Neuronal stem cell (in vitro differentiated cells): ENCODE measurements around the gene COMMD1.

Experiments used
- DNase-seq: peaks from one replicate; pipeline ENCODE4 v3.0.0-alpha.2; 2013; ENCODE audit warnings: low spot score
- H2AFZ ChIP-seq: one replicate; pipeline ENCODE4 v1.6.1; 2013; ENCODE audit warnings: mild to moderate bottlenecking, low read length, inconsistent platforms
- H2AK5ac ChIP-seq: 2 replicates; pipeline ENCODE4 v1.6.1; 2013; ENCODE audit warnings: low read depth, mild to moderate bottlenecking, inconsistent platforms, low read length, moderate library complexity, mixed read lengths
- H2BK120ac ChIP-seq: 2 replicates; pipeline ENCODE4 v1.6.1; 2013; ENCODE audit warnings: low read depth, mild to moderate bottlenecking, inconsistent platforms, low read length, moderate library complexity, mixed read lengths
- H2BK12ac ChIP-seq: one replicate; pipeline ENCODE4 v1.6.1; 2013; ENCODE audit warnings: low read length, inconsistent platforms
- H2BK15ac ChIP-seq: 2 replicates; pipeline ENCODE4 v1.6.1; 2013; ENCODE audit warnings: mild to moderate bottlenecking, low read length, inconsistent platforms, mixed read lengths
- H2BK5ac ChIP-seq: one replicate; pipeline ENCODE4 v1.6.1; 2013; ENCODE audit warnings: inconsistent platforms, mild to moderate bottlenecking, low read length, moderate library complexity
- H3K14ac ChIP-seq: one replicate; pipeline ENCODE4 v1.6.1; 2013; ENCODE audit warnings: low read length, inconsistent platforms
- H3K18ac ChIP-seq: 2 replicates; pipeline ENCODE4 v1.6.1; 2013; ENCODE audit warnings: low read length, inconsistent platforms
- H3K23ac ChIP-seq: 2 replicates; pipeline ENCODE4 v1.6.1; 2013; ENCODE audit warnings: low read depth, mild to moderate bottlenecking, mixed read lengths, low read length, inconsistent platforms; ENCODE audit not compliant: poor library complexity
- H3K27ac ChIP-seq: replicated peaks from 3 replicates; pipeline ENCODE4 v1.5.1; 2013; ENCODE audit warnings: low read length, inconsistent platforms
- H3K27me3 ChIP-seq, 3 experiments: 2 replicates each; pipeline ENCODE4 v1.6.1; 2013; ENCODE audit warnings: low read length in 3 of 3, mild to moderate bottlenecking in 2 of 3, inconsistent platforms in 1 of 3, low read depth in 1 of 3, mixed read lengths in 1 of 3, moderate library complexity in 1 of 3; ENCODE audit not compliant: control insufficient read depth in 3 of 3, insufficient read depth in 3 of 3
- H3K36me3 ChIP-seq, 2 donors: replicated peaks in 1 of 2; 2 replicates each; pipeline ENCODE4 v1.6.1; 2013; ENCODE audit warnings: low read length in 2 of 2; ENCODE audit not compliant: control insufficient read depth in 2 of 2, insufficient read depth in 2 of 2
- H3K4ac ChIP-seq: 2 replicates; pipeline ENCODE4 v1.6.1; 2013; ENCODE audit warnings: inconsistent platforms, mild to moderate bottlenecking, low read length, moderate library complexity
- H3K4me1 ChIP-seq, 2 donors: 1 replicate in 1 of 2; 2 replicates in 1 of 2; pipeline ENCODE4 v1.6.1; 2013; ENCODE audit warnings: low read length in 2 of 2, low read depth in 1 of 2; ENCODE audit not compliant: control insufficient read depth in 2 of 2, insufficient read depth in 1 of 2
- H3K4me2 ChIP-seq: one replicate; pipeline ENCODE4 v1.6.1; 2013; ENCODE audit warnings: mild to moderate bottlenecking, low read length, inconsistent platforms; ENCODE audit not compliant: insufficient read depth, poor library complexity, severe bottlenecking
- H3K4me3 ChIP-seq, 2 donors: 2 replicates each; pipeline ENCODE4 v1.5.1; 2013; ENCODE audit warnings: low read length in 2 of 2, mild to moderate bottlenecking in 2 of 2, inconsistent platforms in 1 of 2, moderate library complexity in 1 of 2
- H3K79me1 ChIP-seq: one replicate; pipeline ENCODE4 v1.6.1; 2013; ENCODE audit warnings: low read depth, mild to moderate bottlenecking, inconsistent platforms, low read length, moderate library complexity
- H3K9ac ChIP-seq: one replicate; pipeline ENCODE4 v1.6.1; 2013; ENCODE audit warnings: mild to moderate bottlenecking, low read depth, low read length, inconsistent platforms; ENCODE audit not compliant: poor library complexity
- H3K9me3 ChIP-seq, 2 donors: replicated peaks in 1 of 2; 2 replicates each; pipeline versions ENCODE3 to v1.6.1; 2013; ENCODE audit warnings: low read length in 2 of 2, mild to moderate bottlenecking in 2 of 2, inconsistent platforms in 1 of 2, low read depth in 1 of 2, mixed read lengths in 1 of 2, moderate library complexity in 1 of 2; ENCODE audit not compliant: control insufficient read depth in 2 of 2, insufficient read depth in 1 of 2
- H4K8ac ChIP-seq: one replicate; pipeline ENCODE4 v1.6.1; 2013; ENCODE audit warnings: low read depth, mild to moderate bottlenecking, inconsistent platforms, low read length, moderate library complexity
- H4K91ac ChIP-seq: one replicate; pipeline ENCODE4 v1.6.1; 2013; ENCODE audit warnings: low read length, low read depth, mild to moderate bottlenecking, inconsistent platforms; ENCODE audit not compliant: poor library complexity
- WGBS, 2 donors: extraction: QIAGEN DNeasy Blood & Tissue Kit; methylation state at CpG; one replicate each; pipeline ENCODE4 v1.1.7; 2013; ENCODE audit warnings: missing lambda C conversion rate in 2 of 2, mixed read lengths in 1 of 2; ENCODE audit not compliant: insufficient read length in 2 of 2, insufficient replicate concordance in 1 of 2; ENCODE audit errors: extremely low coverage in 2 of 2; 5-methylcytosine and 5-hydroxymethylcytosine counted together

The COMMD1 gene

GRCh38 chr2:62147610-62148301 is 242.3 kb downstream of the COMMD1 start:
- Histone ChIP-seq H3K4me1 (peaks cover 0 to 2% of the 10 kb centered on the region in 2 donors), H2BK5ac (no peak overlapping the region), H2BK15ac (no peak overlapping the region), H3K36me3 (no peaks in the 10 kb centered on the region), H3K4ac (no peak overlapping the region), H2AFZ (no peak overlapping the region), H3K9ac (no peak overlapping the region), H4K91ac (no peak overlapping the region), H3K4me3 (no peak overlapping the region), H3K18ac (no peak overlapping the region), H3K27ac (no peak overlapping the region), H2AK5ac (no peak overlapping the region), H3K14ac (no peak overlapping the region), H2BK120ac (no peak overlapping the region), H3K79me1 (no peaks in the 10 kb centered on the region), H3K4me2 (no peak overlapping the region), H2BK12ac (no peak overlapping the region), H4K8ac (no peak overlapping the region), H3K23ac (no peak overlapping the region), H3K27me3 (no peaks in the 10 kb centered on the region), H3K9me3 (no peaks in the 10 kb centered on the region)
- no peak for DNase-seq
- no CpG with 5 or more reads among the region's 4 CpGs for WGBS, 2 donors

DNA sequence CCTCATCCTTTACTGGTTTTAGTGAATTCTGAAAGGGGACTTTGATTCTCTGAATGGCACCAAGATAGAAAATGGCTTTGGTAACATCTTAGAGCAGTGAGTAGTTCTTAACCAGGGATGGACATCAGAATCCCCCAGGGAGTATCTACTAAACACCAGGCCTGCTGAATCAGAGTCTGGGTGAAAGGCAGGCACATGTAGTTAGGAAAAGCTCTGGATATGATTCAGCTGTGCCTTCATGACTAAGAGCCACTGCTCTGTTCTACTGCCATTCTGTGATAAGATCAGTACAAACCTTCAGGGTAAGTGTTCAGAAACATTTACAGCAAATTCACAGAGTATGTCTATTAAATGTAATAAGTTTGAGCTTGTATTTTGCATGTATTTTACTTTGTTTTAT is 244.2 kb downstream of the COMMD1 start:
- no peak overlapping the region for H3K9ac ChIP-seq
- DNase-seq: no peak

GRCh38 chr2:62150597-62151305 is 245.3 kb downstream of the COMMD1 start:
- no CpG with 5 or more reads among the region's 6 CpGs for WGBS, 2 donors
- no peaks in the 10 kb centered on the region for H3K9me3 ChIP-seq
- no peak overlapping the region for H4K8ac ChIP-seq
- no peak overlapping the region for H2AFZ ChIP-seq
- no peaks in the 10 kb centered on the region for H3K36me3 ChIP-seq
- H3K4me2 ChIP-seq: no peak overlapping the region
- no peak overlapping the region for H3K18ac ChIP-seq
- H4K91ac ChIP-seq: no peak overlapping the region
- H3K23ac ChIP-seq: no peak overlapping the region
- H3K79me1 ChIP-seq: no peaks in the 10 kb centered on the region
- no peak overlapping the region for H3K27ac ChIP-seq
- H3K4me1 ChIP-seq: peaks cover 0 to 2% of the 10 kb centered on the region in 2 donors
- H3K4me3 ChIP-seq: no peak overlapping the region
- H2BK5ac ChIP-seq: no peak overlapping the region
- no peaks in the 10 kb centered on the region for H3K27me3 ChIP-seq
- H2BK12ac ChIP-seq: no peak overlapping the region
- H3K4ac ChIP-seq: no peak overlapping the region
- no peak overlapping the region for H3K9ac ChIP-seq
- no peak overlapping the region for H3K14ac ChIP-seq
- no peak overlapping the region for H2BK15ac ChIP-seq
- H2AK5ac ChIP-seq: no peak overlapping the region
- no peak overlapping the region for H2BK120ac ChIP-seq
- no peak for DNase-seq

More for the DNA sequence above, 244.2 kb downstream of the COMMD1 start:
- Histone ChIP-seq H2BK120ac (no peak overlapping the region), H3K14ac (no peak overlapping the region), H3K4ac (no peak overlapping the region), H2BK15ac (no peak overlapping the region), H3K27ac (no peak overlapping the region), H2AFZ (no peak overlapping the region), H3K18ac (no peak overlapping the region), H3K9me3 (no peaks in the 10 kb centered on the region), H4K8ac (no peak overlapping the region), H2AK5ac (no peak overlapping the region), H3K4me1 (peaks cover 0 to 2% of the 10 kb centered on the region in 2 donors), H2BK12ac (no peak overlapping the region), H4K91ac (no peak overlapping the region), H3K27me3 (no peaks in the 10 kb centered on the region), H3K23ac (no peak overlapping the region), H3K4me3 (no peak overlapping the region), H3K4me2 (no peak overlapping the region), H3K79me1 (no peaks in the 10 kb centered on the region), H3K36me3 (no peaks in the 10 kb centered on the region), H2BK5ac (no peak overlapping the region)

GRCh38 chr2:62151306-62151638 is 245.8 kb downstream of the COMMD1 start:
- Histone ChIP-seq H4K91ac (no peak overlapping the region), H3K4me3 (no peak overlapping the region), H3K27me3 (no peaks in the 10 kb centered on the region), H2BK15ac (no peak overlapping the region), H3K9ac (no peak overlapping the region), H2BK5ac (no peak overlapping the region), H2BK12ac (no peak overlapping the region), H3K4me1 (peaks cover 0 to 2% of the 10 kb centered on the region in 2 donors), H3K4ac (no peak overlapping the region), H3K4me2 (no peak overlapping the region), H2AK5ac (no peak overlapping the region), H4K8ac (no peak overlapping the region), H3K23ac (no peak overlapping the region), H3K36me3 (no peaks in the 10 kb centered on the region), H3K27ac (no peak overlapping the region), H3K79me1 (no peaks in the 10 kb centered on the region), H3K14ac (no peak overlapping the region), H2AFZ (no peak overlapping the region), H3K9me3 (no peaks in the 10 kb centered on the region), H2BK120ac (no peak overlapping the region), H3K18ac (no peak overlapping the region)
- WGBS, 2 donors: no CpG with 5 or more reads among the region's 4 CpGs
- no peak for DNase-seq
